Lower lobe of right lung (tissue), 2 donors: ENCODE results near the gene NEURL1. TPM values are rescaled to one million over a fixed set of nuclear protein-coding genes. Genes with fewer than 3 reads are reported as not detected.
"Not testable (repeated sequence)": the region's sequence is repeated elsewhere in the genome, so short reads cannot be mapped to it uniquely, and the experiment has no call there.

Source experiments
- ATAC-seq, 2 donors: fragments of 200-7000 bp; cut with Tn5 transposase; one replicate each; pipeline ENCODE4 v1.9.1; 2020 to 2022; ENCODE audit warnings: mild to moderate bottlenecking in 2 of 2, moderate library complexity in 2 of 2
- DNase-seq: peaks from one replicate; pipeline ENCODE4 v3.0.0-alpha.2; 2020
- H3K27ac ChIP-seq: fragments of 200-600 bp; one replicate; pipeline ENCODE4 v1.8.0; 2022
- H3K27me3 ChIP-seq: fragments of 200-600 bp; one replicate; pipeline ENCODE4 v1.8.0; 2022; ENCODE audit warnings: low read depth
- H3K36me3 ChIP-seq: fragments of 200-600 bp; one replicate; pipeline ENCODE4 v1.8.0; 2022; ENCODE audit warnings: mild to moderate bottlenecking
- H3K4me1 ChIP-seq: fragments of 200-600 bp; one replicate; pipeline ENCODE4 v1.8.0; 2022
- H3K4me3 ChIP-seq: fragments of 200-600 bp; one replicate; pipeline ENCODE4 v1.8.0; 2022; ENCODE audit warnings: mild to moderate bottlenecking
- H3K9me3 ChIP-seq: fragments of 200-600 bp; one replicate; pipeline ENCODE4 v1.8.0; 2022
- CTCF ChIP-seq: fragments of 200-600 bp; IDR thresholded peaks from one replicate; pipeline ENCODE4 v1.8.0; 2022; ENCODE audit warnings: antibody characterized with exemption, mild to moderate bottlenecking
- intact Hi-C: fragments of 100-400 bp; cut with DNase I; formaldehyde crosslinking; loops from one replicate; pipeline ENCODE4 v1.11.0; 2022
- total RNA-seq: library from RNA; stranded (reverse); fragmentation: NEBNext Ultra II Directional; extraction: Animal tissue kit (Norgen Biotek cat#: 25700); gene quantifications from one replicate; pipeline ENCODE4 v1.2.1, GENCODE V29; 2021
- donor health status: DM: no; HTN: yes; CAD: no; lungs with severe emphysema.

Gene NEURL1
- total RNA-seq, 1 donor from 2014 or later = 0.95 TPM

GRCh38 chr10:103514244-103514643 is 20.7 kb downstream of the NEURL1 start:
- ATAC-seq (no peak), DNase-seq (no peak)
- H3K4me1 ChIP-seq = no peaks in the 10 kb centered on the region
- no peak overlapping the region for H3K27ac ChIP-seq
- no peak overlapping the region for H3K4me3 ChIP-seq
- no peaks in the 10 kb centered on the region for H3K36me3 ChIP-seq
- no peak for TF ChIP-seq CTCF
- intact Hi-C loops = no loop called here
- no peaks in the 10 kb centered on the region for H3K9me3 ChIP-seq
- H3K27me3 ChIP-seq = no peaks in the 10 kb centered on the region

GRCh38 chr10:103517234-103518085 is 24.0 kb downstream of the NEURL1 start:
- no peak for TF ChIP-seq CTCF
- Histone ChIP-seq H3K4me3 (no peak overlapping the region), H3K27ac (no peak overlapping the region), H3K27me3 (no peaks in the 10 kb centered on the region), H3K36me3 (no peaks in the 10 kb centered on the region), H3K9me3 (no peaks in the 10 kb centered on the region), H3K4me1 (no peaks in the 10 kb centered on the region)
- ATAC-seq (no peak), DNase-seq (no peak)
- intact Hi-C loops = no loop called here

- TF ChIP-seq CTCF = no peak
- Histone ChIP-seq H3K4me1 (no peaks in the 10 kb centered on the region), H3K36me3 (no peaks in the 10 kb centered on the region), H3K4me3 (no peak overlapping the region), H3K9me3 (no peaks in the 10 kb centered on the region), H3K27ac (no peak overlapping the region), H3K27me3 (no peaks in the 10 kb centered on the region)
- DNase-seq = no peak
- intact Hi-C loops = no loop called here
- no peak for ATAC-seq
Observed at GRCh38 chr10:103519798-103520197, 26.3 kb downstream of the NEURL1 start.

- H3K27ac ChIP-seq, H3K9me3 ChIP-seq, H3K4me1 ChIP-seq, intact Hi-C loops, H3K4me3 ChIP-seq, ATAC-seq, H3K36me3 ChIP-seq, DNase-seq, H3K27me3 ChIP-seq: not testable (repeated sequence)
Observed at GRCh38 chr10:103522006-103522405, 28.5 kb downstream of the NEURL1 start.

GRCh38 chr10:103523683-103524082 is 30.2 kb downstream of the NEURL1 start:
- no peak overlapping the region for H3K27ac ChIP-seq
- no peaks in the 10 kb centered on the region for H3K4me1 ChIP-seq
- no peak overlapping the region for H3K4me3 ChIP-seq
- intact Hi-C loops = no loop called here
- no peak for ATAC-seq
- H3K36me3 ChIP-seq = no peaks in the 10 kb centered on the region
- no peaks in the 10 kb centered on the region for H3K27me3 ChIP-seq
- no peak for DNase-seq
- no peaks in the 10 kb centered on the region for H3K9me3 ChIP-seq
- TF ChIP-seq CTCF = no peak

- Histone ChIP-seq H3K4me3 (no peak overlapping the region), H3K36me3 (no peaks in the 10 kb centered on the region), H3K4me1 (no peaks in the 10 kb centered on the region), H3K27ac (no peak overlapping the region), H3K27me3 (no peaks in the 10 kb centered on the region), H3K9me3 (no peaks in the 10 kb centered on the region)
- ATAC-seq (no peak), DNase-seq (no peak)
- intact Hi-C loops = no loop called here
- no peak for TF ChIP-seq CTCF
Observed at GRCh38 chr10:103525901-103526300, 32.4 kb downstream of the NEURL1 start.

GRCh38 chr10:103527476-103527875 is 34.0 kb downstream of the NEURL1 start:
- H3K9me3 ChIP-seq, H3K4me3 ChIP-seq, ATAC-seq, H3K36me3 ChIP-seq, H3K4me1 ChIP-seq, DNase-seq, intact Hi-C loops, H3K27ac ChIP-seq, H3K27me3 ChIP-seq: not testable (repeated sequence)
